NCI-H2196 (cell line): ENCODE measurements around the gene RPRD1A.
"Not testable (repeated sequence)": the region's sequence is repeated elsewhere in the genome, so short reads cannot be mapped to it uniquely, and the experiment has no call there.

Source experiments
- DNase-seq: peaks from one replicate; lab custom pipeline; 2025; ENCODE audit not compliant: unreplicated experiment; lab: John Stamatoyannopoulos, UW

RPRD1A gene, protein sequence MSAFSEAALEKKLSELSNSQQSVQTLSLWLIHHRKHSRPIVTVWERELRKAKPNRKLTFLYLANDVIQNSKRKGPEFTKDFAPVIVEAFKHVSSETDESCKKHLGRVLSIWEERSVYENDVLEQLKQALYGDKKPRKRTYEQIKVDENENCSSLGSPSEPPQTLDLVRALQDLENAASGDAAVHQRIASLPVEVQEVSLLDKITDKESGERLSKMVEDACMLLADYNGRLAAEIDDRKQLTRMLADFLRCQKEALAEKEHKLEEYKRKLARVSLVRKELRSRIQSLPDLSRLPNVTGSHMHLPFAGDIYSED

DNA sequence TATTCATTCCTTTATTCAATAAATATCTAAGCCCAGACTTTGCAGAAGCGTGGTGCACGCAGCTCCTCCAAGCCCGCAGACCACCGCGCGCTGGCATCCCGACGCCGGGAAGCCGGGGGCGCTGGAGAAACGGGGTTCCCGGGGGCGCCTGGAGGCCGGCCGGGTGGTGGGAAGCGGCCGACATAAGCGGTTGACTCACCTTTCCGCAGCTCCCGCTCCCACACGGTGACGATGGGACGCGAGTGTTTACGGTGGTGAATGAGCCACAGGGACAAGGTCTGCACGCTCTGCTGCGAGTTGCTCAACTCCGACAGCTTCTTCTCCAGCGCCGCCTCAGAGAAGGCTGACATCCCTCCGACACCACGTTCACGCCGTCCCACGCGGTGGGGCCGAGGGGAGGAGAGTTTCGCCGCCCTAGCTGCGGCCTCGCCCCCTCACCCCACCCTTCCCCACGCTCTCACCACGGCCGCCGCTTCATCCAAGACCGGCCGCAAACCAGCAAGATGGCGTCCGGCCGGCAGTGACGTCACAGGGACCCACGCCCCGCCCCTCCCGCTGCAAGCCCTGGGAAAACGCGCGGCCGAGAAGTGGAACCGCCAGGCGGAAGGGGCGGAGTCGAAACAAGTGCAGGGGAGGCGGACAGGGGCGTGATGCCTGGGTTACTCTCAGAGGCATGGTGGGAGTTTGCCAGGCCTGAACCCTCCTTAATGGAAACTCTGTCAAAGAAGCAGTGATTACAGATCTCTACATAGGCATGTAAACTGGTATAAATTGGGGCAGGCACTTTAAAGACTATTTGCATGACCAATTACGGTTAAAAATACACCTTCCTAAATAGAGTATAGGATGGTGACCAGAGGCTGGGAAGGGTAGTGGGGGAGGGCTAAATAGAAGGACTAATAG, at the start of gene RPRD1A:
RPRD1A (minus strand) TSS at position 505 of the 903 bp plus-strand sequence; CDS start at position 350, 155 bp downstream.
- peak; percentile 82 for DNase-seq

DNA sequence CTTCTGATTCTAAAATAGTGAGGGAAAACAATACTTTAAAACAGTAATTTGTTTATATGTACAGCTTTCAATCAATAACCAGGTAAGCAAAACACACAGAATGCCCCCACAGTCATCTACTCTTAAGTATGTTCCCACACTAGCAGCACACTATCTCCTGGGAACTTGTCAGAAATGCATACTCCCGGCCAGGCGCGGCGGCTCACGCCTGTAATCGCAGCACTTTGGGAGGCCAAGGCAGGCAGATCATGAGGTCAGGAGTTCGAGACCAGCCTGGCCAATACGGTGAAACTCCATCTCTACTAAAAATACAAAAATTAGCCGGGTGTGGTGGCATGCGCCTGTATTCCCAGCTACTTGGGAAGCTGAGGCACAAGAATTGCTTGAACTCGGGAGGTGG, 49.4 kb upstream of the RPRD1A start:
- not testable (repeated sequence) for DNase-seq

DNA sequence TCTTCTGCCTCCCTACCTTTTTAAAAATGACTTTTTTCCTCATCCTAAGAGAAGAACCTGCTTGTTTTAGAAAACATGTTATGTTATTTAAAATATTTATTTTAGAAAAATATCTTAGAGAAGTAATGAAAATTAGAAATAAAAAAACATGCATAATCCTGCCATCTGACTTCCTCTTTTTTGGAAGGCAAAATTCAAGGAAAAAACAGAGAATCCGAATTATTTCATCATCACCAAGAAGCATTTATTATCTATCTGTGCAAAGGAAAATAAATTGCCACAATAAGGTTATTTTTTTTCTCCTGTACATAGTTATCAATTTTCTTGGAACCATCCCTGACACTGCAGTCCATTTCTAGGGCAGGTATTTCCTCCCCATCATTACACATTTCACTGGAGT, 47.4 kb upstream of the RPRD1A start:
- no peak for DNase-seq

DNA sequence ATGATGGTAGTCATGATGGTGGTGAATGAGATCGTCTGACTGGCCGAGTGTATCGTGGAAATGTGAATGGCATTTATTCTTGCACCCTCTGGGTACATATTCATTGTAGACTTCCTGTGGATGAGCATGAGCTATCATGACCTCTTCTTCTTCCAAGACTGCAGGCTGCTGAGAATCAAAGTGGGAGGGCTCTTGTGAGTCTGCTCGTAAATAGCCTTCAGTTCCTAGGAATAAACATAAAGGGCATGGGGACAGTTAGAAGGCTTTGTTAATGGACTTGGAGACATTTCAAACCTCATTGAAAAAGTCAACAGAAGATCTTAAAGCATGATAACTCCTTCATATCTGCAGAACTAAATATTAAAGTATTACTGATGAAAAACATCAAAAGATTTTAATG, 46.9 kb upstream of the RPRD1A start:
- no peak for DNase-seq

DNA sequence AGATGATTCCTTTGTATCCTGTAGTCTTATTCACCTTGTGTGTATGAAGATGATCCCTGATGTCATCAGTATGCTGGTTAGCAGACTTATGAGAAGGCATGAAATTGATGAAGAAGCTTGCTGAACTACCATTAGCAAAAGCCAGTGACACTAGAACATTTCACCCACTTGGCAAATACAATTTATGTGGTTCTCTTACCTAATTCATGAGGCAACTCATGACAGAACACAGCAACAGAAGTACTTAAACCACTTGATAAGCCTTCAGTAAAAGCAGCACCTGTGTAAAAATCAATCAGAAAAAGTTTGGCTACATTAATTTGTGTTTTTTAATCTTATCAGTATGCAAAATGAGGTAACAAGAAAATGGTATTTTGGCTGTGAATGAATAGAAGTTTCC, 44.9 kb upstream of the RPRD1A start:
- DNase-seq, result no peak

DNA sequence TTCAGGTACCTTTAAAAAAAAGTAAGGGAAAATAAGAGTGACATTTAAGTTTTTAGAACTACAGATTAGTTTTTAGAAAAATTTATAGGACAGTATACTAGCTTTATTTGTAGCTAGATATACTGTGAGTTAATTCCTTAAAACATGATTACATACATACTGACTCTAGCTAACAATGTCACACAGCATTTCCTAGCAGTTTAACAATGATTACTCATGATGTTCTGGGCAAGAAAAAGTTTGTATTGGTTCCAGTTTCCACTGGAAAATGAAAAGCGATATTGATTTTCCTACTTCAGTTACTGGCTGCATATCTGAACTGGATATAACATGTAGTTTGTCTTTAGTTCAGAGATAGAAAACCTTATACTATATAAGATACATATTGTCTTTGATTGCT, 42.4 kb upstream of the RPRD1A start:
- no peak for DNase-seq

DNA sequence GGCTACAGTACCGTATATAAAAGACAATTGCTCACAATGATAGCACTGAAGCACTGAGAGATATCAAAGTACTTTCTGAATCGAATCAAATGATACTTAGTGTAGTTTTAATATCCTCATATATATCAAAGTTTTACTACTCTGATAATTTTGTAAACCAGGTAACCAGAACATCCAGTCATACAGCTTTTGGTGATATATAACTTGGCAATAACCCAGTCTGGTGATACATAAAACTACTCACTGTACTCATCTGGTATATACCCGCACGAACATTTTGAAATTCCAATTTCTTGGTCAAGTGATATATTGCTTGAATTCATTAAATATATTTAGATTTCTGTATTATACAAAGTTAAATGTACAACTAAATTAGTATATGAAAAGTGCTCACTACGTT, 41.2 kb upstream of the RPRD1A start:
- no peak for DNase-seq

DNA sequence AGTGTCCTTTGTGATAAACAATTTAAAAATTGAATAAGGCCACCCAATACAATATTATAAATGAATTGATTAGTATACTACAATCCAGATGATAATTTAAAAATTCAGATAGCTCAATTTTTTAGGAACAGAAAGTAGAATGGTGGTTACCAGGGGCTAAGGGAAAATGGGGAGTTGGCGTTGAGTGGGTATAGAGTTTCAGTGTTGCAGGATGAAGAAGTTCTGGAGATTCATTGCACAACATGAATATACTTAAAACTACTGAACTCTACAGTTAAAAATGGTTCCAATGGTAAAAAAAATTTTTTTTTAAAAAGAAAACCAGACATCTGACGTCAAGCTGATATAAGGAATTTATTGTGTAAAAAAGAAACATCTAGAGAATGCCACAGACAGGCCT, 40.8 kb upstream of the RPRD1A start:
- DNase-seq, result no peak

DNA sequence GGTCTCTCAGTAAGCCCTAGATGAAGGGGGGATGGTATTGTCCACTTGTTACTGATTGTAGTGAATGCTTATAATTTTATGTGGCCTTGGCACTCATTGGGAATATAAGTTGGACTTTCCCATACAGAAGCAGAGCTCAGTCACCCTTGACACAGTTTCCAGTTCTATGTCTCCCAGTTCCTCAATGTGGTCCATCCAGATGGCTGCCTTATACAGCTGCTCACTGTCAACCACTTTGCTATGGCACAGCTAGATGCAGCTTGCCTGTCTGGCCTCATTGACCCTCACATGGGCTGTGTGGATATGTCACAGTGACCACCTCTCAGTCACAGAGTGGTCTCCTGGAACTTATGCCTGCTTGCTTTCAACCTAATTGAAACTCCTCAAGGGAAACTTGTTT, 40.1 kb upstream of the RPRD1A start:
- DNase-seq, result no peak

DNA sequence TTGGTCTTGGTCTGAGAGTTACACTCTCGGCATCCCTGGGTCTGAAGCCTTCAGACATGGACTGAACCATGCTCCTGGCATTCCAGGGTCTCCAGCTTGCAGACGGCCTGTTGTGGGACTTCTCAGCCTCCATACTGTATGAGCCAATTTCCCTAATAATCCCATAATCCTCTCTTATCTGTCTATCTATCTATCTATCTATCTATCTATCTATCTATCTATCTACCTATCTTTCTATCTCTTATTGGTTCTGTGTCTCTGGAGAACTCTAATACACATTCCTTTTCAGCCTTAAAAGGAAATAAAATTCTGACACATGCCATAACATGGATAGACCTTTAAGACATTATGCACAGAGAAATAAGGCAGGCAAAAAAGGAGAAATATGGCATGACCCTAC, 37.4 kb upstream of the RPRD1A start:
- DNase-seq, result no peak

DNA sequence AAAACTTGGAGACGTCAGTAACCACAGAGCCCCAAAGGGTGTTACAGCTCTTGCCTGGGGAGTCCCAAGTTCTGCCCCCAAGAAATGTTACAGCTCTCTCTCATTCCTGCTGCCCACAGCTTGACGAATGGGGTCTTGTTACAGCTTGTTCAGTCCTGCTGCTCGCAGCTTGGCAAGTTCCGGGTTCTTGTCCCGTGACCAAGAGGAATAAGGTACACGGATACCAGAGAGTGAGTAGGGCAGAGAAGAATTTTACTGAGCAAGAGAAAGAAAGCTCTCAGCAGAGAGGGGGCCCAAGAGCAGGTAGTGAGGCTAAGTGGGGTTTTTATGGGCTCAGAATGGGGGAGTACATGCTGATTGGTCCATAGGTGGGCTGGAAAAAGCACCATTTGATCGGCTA, 34.6 kb upstream of the RPRD1A start:
- DNase-seq, result no peak

DNA sequence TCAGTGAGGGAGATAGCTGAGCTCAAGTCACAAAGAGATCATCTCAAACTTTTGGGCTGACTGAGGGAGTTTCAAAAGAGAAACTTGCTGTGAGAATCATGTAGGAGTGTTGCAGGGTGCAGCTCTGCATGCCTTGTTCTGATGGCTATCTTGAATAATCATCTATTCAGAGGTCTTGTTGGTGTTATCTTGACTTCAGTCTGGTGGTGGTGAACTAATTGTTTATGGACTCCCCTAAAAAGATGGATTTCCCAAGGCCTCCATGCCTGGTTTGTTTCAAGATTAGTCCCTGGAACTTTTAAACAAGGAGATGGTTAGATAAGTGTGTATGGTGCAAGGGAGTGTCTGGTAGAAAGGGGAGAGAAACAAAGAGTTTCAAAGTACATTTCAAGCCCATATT, 32.0 kb upstream of the RPRD1A start:
- DNase-seq, result no peak

DNA sequence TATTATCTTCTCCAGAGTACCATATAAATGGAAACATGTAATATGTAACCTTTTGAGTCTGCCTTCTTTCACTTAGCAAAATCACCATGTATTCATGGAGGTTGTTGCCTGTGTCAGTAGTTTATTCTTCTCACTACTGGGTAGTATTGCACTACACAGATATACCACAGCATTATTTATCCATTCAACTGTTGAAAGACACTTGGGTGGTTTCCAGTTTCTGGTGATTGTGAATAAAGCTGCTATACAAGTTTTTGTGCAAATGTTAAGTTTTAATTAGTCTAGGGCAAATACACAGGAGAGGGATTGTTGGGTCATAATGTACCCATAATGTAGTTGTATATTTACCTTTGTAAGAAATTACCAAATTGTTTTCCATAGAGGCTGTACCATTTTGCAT, 29.6 kb upstream of the RPRD1A start:
- DNase-seq, result no peak

DNA sequence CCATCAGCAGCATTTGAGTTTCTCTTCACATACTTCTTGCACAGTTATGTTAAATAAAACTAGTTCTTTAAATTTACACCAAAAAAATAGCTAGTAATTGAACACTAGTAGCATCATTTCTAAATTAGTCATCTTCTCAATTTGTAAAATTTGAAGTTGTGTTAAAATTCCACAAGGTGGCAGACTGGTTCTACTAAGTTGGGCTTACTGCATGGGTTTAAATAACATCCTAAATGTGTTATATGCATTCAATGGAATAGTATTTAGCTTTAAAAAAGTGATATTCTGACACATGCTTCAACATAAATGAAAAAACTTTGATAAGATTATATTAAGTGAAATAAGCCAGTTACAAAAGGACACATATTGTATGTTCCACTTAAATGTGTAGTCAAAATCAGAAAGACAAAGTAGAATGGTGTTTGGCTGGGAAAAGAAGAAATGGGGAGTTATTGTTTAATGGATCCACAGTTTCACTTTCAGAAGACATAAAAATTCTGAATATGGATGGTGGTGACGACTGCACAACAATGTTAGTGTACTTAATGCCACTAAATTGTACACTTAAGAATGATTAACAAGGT, 28.7 kb upstream of the RPRD1A start:
- DNase-seq, result peak; percentile 5

DNA sequence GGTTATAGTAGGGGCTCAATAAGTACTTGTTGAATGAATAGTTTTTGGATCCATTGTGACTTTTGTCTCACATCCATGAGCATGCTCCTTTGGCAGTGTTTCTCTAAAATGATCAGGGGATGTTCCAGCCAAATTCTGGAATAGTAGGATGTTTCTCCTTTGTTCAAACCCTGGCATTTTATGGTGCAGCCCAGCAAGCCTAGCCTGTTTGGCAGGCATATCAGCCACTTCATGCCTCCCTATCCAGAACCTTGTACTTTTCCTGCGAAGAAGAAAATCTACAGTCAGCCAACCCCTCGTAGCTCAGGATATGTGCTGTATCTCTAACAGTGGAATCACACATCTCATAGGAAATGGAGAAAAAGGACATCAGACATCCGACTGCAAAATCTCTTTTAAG, 27.1 kb upstream of the RPRD1A start:
- no peak for DNase-seq

DNA sequence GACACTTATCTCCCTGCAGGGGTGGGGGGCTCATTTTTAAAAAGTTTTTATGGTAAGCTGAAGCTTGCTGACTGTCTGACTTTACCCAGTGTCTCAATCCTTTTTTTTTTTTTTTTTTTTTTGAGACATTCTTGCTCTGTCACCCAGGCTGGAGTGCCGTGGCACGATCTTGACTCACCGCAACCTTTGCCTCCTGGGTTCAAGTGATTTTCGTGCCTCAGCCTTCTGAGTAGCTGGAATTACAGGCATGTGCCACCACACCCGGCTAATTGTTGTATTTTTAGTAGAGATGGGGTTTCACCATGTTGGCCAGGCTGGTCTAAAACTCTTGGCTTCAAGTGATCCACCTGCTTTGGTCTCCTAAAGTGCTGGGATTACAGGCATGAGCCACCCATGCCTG, 24.8 kb upstream of the RPRD1A start:
- DNase-seq, result not testable (repeated sequence)

DNA sequence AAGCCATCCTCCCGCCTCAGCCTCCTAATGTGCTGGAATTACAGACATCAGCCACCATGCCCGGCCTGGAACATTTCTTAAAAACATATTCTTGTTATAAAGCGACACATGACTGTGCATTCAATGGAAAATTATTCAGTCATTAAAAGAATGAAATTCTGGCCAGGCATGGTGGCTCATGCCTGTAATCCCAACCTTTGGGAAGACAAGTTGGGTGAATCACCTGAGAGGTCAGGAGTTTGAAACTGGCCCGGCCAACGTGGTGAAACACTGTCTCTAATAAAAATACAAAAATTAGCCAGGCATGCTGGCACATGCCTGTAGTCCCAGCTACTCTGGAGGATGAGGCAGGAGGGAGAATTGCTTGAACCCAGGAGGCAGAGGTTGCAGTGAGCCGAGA, 21.6 kb upstream of the RPRD1A start:
- DNase-seq, result no peak

DNA sequence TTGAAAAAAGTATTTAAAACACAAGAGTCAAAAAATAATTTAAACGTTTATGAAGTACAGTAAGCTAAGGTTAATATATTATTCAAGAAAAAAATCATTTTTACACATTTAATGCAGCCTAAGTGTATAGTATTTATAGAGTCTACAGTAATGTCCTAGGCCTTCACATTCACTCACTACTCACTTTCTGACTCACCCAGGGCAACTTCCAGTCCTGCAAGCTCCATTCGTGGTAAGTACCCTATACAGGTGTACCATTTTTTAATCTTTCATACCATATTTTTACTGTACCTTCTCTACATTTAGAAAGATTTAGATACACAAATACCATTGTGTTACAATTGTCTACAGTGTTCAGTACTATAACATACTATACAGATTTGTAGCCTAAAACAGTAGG, 20.9 kb upstream of the RPRD1A start:
- no peak for DNase-seq

DNA sequence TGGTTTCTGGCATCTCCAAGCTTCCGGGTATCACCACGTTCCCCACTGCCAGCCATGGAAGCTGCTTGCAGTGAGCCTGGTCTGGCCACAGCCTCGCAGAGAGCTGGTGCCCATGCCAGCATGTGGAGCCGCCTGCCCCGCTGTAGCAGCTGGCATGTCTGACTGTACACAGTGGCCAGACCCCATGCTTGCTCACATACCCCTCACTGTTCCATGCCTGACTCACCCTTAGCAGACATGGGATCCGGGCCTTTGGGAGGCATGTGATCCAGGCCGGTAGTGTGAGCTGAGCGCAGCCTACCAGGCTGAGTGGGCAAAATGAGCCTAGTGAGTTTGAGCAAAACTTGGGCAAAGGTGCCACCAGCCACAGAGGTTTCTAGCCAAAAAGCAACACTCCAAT, 18.8 kb upstream of the RPRD1A start:
- no peak for DNase-seq

DNA sequence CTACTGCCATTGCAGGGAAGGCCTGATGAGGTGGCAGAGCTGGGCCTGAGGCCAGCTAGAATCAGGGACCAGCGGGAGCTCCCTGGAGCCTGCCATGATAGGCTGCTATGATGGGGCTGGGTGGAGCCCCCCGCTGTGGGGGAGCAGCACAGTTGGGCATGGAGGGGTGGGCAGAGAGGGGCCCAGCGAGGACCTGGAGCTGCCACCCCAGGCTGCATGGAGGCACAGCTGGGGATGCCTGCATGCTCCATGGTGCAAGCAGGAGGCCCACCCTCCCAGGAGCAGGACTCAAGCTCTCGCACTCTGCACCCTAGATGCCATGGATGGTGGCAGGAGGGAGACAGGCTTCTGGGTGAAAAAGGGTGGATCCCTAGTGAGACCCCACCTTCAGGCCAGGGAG, 17.8 kb upstream of the RPRD1A start:
- DNase-seq, result no peak

DNA sequence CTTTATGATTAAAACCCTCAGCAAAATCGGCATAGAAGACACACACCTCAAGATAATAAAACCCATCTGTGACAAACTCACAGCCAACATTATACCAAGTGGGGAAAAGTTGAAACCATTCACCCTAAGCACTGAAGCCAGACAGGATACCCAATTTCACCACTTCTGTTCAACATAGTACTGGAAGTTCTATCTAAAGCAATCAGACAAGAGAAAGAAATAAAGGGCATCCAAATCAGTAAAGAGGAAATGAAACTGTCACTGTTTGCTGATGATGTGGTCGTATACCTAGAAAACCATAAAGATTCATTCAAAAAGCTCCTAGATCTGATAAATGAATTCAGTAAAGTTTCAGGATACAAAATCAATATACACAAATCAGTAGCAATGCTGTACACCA, 16.4 kb upstream of the RPRD1A start:
- no peak for DNase-seq

DNA sequence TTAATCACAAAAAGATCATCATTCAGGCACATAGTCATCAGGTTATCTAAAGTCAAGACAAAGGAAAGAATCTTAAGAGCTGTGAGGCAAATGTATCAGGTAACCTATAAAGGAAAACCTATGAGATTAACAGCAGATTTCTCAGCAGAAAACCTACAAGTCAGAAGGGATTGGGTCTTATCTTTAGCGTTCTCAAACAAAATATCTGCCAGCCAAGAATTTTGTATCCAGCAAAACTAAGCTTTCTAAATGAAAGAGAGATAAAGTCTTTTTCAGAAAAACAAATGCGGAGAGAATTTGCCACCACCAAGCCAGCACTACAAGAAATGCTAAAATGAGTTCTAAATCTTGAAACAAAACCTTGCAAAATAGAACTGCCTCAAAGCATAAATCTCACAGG, 13.8 kb upstream of the RPRD1A start:
- not testable (repeated sequence) for DNase-seq
